ENCODE measurements around the gene TUBB8B.
"Not testable (repeated sequence)": the region's sequence is repeated elsewhere in the genome, so short reads cannot be mapped to it uniquely, and the experiment has no call there.

DNA sequence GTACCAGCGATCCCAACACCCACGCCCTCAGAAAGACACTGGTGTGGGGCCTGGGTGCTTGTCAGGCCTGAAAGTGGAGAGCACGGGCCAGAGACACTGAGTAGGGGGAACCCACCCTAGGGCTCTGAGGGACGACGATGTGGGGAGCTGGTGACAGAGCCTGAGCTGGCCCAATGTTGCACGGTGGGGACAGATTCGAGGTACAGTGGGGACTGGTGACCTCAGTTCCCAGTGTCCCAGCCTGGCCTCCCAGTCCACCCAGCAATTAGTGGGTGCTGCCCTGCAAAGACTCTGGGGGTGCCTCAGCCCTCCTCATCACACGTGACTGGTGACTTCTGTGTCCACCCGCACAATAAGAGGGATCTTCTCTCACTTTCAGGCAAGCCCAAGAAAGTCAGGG is 36.6 kb downstream of the TUBB8B start:
- TF ChIP-seq, protein P1, sequence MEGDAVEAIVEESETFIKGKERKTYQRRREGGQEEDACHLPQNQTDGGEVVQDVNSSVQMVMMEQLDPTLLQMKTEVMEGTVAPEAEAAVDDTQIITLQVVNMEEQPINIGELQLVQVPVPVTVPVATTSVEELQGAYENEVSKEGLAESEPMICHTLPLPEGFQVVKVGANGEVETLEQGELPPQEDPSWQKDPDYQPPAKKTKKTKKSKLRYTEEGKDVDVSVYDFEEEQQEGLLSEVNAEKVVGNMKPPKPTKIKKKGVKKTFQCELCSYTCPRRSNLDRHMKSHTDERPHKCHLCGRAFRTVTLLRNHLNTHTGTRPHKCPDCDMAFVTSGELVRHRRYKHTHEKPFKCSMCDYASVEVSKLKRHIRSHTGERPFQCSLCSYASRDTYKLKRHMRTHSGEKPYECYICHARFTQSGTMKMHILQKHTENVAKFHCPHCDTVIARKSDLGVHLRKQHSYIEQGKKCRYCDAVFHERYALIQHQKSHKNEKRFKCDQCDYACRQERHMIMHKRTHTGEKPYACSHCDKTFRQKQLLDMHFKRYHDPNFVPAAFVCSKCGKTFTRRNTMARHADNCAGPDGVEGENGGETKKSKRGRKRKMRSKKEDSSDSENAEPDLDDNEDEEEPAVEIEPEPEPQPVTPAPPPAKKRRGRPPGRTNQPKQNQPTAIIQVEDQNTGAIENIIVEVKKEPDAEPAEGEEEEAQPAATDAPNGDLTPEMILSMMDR (IDR thresholded peaks at IDR 0.05; ENCODE audit: insufficient read depth, low read depth, low read length): not testable (repeated sequence)
- not testable (repeated sequence) for TF ChIP-seq EZH2 (IDR thresholded peaks at IDR 0.05; ENCODE audit: insufficient read depth, low read length)

All from astrocyte (in vitro differentiated cells and primary cell).